Progenitor cell of endocrine pancreas (in vitro differentiated cells): Measurements from ENCODE around the gene THAP9. TPM values are rescaled to one million over a fixed set of nuclear protein-coding genes. Genes with fewer than 3 reads are reported as not detected.

Experiments used
- DNase-seq: peaks from one replicate; pipeline ENCODE4 v3.0.0; 2021; ENCODE audit warnings: low spot score; ENCODE audit not compliant: unreplicated experiment
- H3K27ac Mint-ChIP-seq: 2 replicates; pipeline ENCODE4 v1.8.0; 2021; ENCODE audit warnings: mild to moderate bottlenecking, moderate library complexity, mixed read lengths
- H3K27me3 Mint-ChIP-seq: 2 replicates; pipeline ENCODE4 v1.8.0; 2021; ENCODE audit warnings: mixed read lengths
- H3K36me3 Mint-ChIP-seq: 2 replicates; pipeline ENCODE4 v1.8.0; 2022; ENCODE audit warnings: mixed read lengths; ENCODE audit not compliant: insufficient read depth
- H3K4me1 Mint-ChIP-seq: 2 replicates; pipeline ENCODE4 v1.8.0; 2021; ENCODE audit warnings: low read depth, mixed read lengths
- H3K4me3 Mint-ChIP-seq: 2 replicates; pipeline ENCODE4 v1.8.0; 2021; ENCODE audit warnings: low read depth, mild to moderate bottlenecking, moderate library complexity, mixed read lengths
- H3K9me3 Mint-ChIP-seq: 2 replicates; pipeline ENCODE4 v1.8.0; 2021; ENCODE audit warnings: low read depth, mixed read lengths
- total RNA-seq: library from RNA; stranded (reverse); gene quantifications from 2 replicates; pipeline ENCODE4 v1.2.1, GENCODE V29; 2021
- TF ChIP-seq, protein P1 (sequence below): fragments of 200-600 bp; sonication (generic); IDR thresholded peaks from one replicate; pipeline ENCODE4 v1.5.0; 2021; ENCODE audit warnings: antibody characterized with exemption, mild to moderate bottlenecking; ENCODE audit not compliant: unreplicated experiment

The THAP9 gene
- total RNA-seq, 1 donor from 2014 or later, result 14.0 TPM

DNA sequence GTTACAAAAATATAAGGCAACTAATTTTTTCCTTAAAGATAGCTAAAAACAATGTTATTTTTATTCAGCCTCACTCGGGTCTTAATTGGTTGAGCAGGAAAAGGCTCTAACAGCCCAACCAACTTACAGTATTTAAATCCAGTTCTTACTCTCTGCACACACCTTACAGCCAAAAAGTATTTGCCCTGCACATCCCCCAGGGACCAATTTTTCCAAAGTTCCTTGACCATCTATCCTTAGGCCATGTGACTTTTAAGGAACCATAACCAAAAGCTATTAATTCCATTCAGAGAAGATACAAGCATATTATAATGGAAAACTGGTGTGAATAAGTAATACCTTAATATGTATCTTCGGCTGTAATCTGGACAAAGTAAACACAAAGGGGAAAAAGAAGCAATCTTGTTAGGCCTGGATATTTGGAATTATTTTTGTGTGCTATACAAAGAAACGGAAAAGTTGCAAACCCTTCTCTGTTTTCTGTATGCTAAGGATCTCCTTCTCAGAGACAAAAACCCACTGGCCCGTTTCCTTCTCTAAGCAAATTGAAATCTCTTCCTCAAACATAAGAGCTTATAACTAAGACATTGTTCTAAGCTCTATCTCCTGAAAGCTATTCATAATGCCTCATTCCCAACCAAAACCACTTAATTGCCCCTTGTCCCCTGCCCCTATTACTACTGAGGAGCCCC, 1.0 kb upstream of the THAP9 start:
- H3K9me3 Mint-ChIP-seq, result no peaks in the 10 kb centered on the region

DNA sequence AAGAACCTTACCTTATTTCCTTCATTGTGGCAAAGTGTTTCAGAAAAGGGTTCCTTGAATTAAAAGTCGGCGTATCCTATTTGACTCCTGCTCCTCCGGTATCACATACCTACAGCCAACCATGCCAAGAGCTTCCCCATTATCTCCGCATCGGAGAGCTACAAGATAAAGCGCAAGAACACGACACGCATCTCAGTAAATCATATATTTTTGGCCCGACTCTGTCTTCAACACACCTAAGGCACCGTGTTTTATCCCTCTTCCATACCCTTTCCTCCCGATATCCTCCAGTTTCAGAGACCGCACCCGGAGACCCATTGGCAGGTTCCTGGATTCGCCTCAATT, 497 bp upstream of the THAP9 start:
- Mint-ChIP-seq H3K4me1 (peaks cover 24% of the 10 kb centered on the region), H3K27ac (no peak overlapping the region), H3K36me3 (peaks cover 8% of the 10 kb centered on the region), H3K27me3 (no peaks in the 10 kb centered on the region), H3K9me3 (no peaks in the 10 kb centered on the region), H3K4me3 (no peak overlapping the region)
- DNase-seq, result no peak
- TF ChIP-seq, protein P1, sequence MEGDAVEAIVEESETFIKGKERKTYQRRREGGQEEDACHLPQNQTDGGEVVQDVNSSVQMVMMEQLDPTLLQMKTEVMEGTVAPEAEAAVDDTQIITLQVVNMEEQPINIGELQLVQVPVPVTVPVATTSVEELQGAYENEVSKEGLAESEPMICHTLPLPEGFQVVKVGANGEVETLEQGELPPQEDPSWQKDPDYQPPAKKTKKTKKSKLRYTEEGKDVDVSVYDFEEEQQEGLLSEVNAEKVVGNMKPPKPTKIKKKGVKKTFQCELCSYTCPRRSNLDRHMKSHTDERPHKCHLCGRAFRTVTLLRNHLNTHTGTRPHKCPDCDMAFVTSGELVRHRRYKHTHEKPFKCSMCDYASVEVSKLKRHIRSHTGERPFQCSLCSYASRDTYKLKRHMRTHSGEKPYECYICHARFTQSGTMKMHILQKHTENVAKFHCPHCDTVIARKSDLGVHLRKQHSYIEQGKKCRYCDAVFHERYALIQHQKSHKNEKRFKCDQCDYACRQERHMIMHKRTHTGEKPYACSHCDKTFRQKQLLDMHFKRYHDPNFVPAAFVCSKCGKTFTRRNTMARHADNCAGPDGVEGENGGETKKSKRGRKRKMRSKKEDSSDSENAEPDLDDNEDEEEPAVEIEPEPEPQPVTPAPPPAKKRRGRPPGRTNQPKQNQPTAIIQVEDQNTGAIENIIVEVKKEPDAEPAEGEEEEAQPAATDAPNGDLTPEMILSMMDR, result no peak

More for the DNA sequence above, 1.0 kb upstream of the THAP9 start:
- Mint-ChIP-seq H3K27ac (no peak overlapping the region), H3K4me3 (no peak overlapping the region), H3K27me3 (no peaks in the 10 kb centered on the region), H3K36me3 (peaks cover 11% of the 10 kb centered on the region), H3K4me1 (peaks cover 28% of the 10 kb centered on the region)
- TF ChIP-seq, protein P1, result no peak
- no peak for DNase-seq

DNA sequence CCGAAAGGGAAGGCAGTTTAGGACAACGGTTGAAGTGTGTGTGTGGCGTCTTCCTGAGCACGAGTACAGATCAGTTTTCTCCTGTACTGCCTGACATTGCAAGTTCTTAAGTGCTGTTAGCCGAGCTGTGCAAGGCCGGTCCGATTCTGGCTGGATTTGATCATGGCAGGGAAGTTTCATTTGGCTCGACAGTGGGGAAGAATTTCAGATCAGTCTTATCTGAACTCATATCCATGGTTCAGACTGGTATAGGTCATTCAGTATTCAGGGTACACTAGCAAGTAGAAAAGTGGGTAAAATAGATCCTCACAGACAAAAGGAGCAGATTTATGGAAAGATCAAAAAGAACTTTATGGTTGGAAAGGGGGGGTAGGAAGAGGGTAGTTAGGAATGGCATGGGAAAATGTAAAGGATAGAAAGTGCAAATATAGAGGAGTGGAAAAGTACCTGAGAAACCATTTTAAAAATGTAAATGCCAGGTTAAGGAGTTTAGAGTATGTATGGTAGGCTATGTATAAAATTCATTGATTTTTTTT, 716 bp downstream of the THAP9 start:
- DNase-seq, result no peak
- H3K4me1 Mint-ChIP-seq, result peaks cover 21% of the 10 kb centered on the region

DNA sequence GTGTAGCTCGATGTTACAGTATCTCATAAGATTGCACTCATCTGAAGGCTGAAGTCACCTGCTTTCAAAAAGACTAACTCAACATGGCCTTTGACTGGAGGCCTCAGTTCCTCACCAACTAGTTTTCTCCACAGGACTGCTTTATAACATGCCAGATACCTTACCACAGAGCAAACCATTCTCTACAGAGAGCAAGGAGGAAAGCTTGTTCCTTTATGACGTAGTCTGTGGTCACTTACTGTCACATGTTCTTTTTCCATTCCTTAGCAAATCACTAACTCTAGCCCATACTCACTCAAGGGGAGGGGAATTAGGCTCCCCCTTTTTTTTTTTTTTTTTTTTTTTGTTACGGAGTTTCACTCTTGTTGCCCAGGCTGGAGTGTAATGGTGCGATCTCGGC, 3.2 kb downstream of the THAP9 start:
- Mint-ChIP-seq H3K4me3 (no peak overlapping the region), H3K36me3 (peaks cover 8% of the 10 kb centered on the region), H3K4me1 (peaks cover 6% of the 10 kb centered on the region), H3K27me3 (no peaks in the 10 kb centered on the region), H3K27ac (peak overlapping the region; percentile 39), H3K9me3 (no peaks in the 10 kb centered on the region)
- no peak for DNase-seq
- TF ChIP-seq, protein P1, result no peak

More for the DNA sequence above, 716 bp downstream of the THAP9 start:
- TF ChIP-seq, protein P1, result no peak
- H3K4me3 Mint-ChIP-seq, result no peak overlapping the region
- no peaks in the 10 kb centered on the region for H3K9me3 Mint-ChIP-seq
- no peaks in the 10 kb centered on the region for H3K27me3 Mint-ChIP-seq
- H3K36me3 Mint-ChIP-seq, result peaks cover 8% of the 10 kb centered on the region
- H3K27ac Mint-ChIP-seq, result no peak overlapping the region

DNA sequence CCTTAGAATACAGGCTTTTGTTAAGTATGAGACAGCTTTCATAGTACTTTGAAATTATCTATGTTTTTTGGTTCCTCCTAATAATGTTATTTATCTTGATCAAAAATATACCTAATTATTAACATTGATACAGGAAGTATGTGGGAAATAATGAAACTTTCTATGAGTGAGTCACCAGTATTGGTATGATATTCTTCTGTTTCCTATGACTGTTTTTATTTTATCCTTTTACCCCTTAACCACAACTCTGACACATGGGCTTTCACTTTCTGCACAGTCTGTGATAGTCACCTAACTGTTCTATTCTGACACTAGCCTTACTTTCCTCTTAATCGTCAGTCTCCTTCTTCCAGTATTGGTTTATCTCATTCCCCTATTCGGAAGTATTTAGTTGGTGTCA, 4.7 kb downstream of the THAP9 start:
- Mint-ChIP-seq H3K9me3 (no peaks in the 10 kb centered on the region), H3K4me3 (no peak overlapping the region), H3K4me1 (peaks cover 2% of the 10 kb centered on the region), H3K27ac (no peak overlapping the region), H3K27me3 (no peaks in the 10 kb centered on the region), H3K36me3 (peaks cover 8% of the 10 kb centered on the region)
- no peak for DNase-seq
- TF ChIP-seq, protein P1, result no peak
